Skeletal muscle satellite cell (primary cell): Measurements from ENCODE around the gene RAG2.

Source experiments
- H3K27me3 ChIP-seq: 2 replicates; pipeline ENCODE4 v1.7.0; 2013; ENCODE audit warnings: low read length; ENCODE audit not compliant: control insufficient read depth, insufficient read depth
- H3K36me3 ChIP-seq: 2 replicates; pipeline ENCODE4 v1.7.0; 2013; ENCODE audit warnings: mild to moderate bottlenecking, control low read depth, low read length; ENCODE audit not compliant: insufficient read depth
- H3K4me1 ChIP-seq: 2 replicates; pipeline ENCODE4 v1.7.0; 2013; ENCODE audit warnings: low read length; ENCODE audit not compliant: control insufficient read depth, insufficient read depth
- H3K4me2 ChIP-seq: 2 replicates; pipeline ENCODE4 v1.7.0; 2013; ENCODE audit warnings: mild to moderate bottlenecking, low read length
- H3K4me3 ChIP-seq: 2 replicates; pipeline ENCODE4 v1.7.0; 2013; ENCODE audit warnings: low read length
- H3K9ac ChIP-seq: 2 replicates; pipeline ENCODE4 v1.7.0; 2013; ENCODE audit warnings: mild to moderate bottlenecking, low read depth, low read length, moderate library complexity
- H3K9me3 ChIP-seq: replicated peaks from 2 replicates; pipeline ENCODE4 v1.7.0; 2013; ENCODE audit warnings: mild to moderate bottlenecking, control low read depth, low read length

The RAG2 gene

GRCh38 chr11:36618363-36619047 is 20.5 kb upstream of the RAG2 start:
- Histone ChIP-seq H3K9ac (no peak overlapping the region), H3K36me3 (no peaks in the 10 kb centered on the region), H3K27me3 (no peaks in the 10 kb centered on the region), H3K9me3 (no peaks in the 10 kb centered on the region), H3K4me2 (no peak overlapping the region), H3K4me3 (no peak overlapping the region), H3K4me1 (peaks cover 11% of the 10 kb centered on the region)

- H3K27me3 ChIP-seq = no peaks in the 10 kb centered on the region
- H3K4me1 ChIP-seq = peaks cover 11% of the 10 kb centered on the region
- H3K9ac ChIP-seq = no peak overlapping the region
- H3K4me3 ChIP-seq = no peak overlapping the region
- no peak overlapping the region for H3K4me2 ChIP-seq
- H3K36me3 ChIP-seq = no peaks in the 10 kb centered on the region
- H3K9me3 ChIP-seq = no peaks in the 10 kb centered on the region
Measured at GRCh38 chr11:36617543-36618362, 19.7 kb upstream of the RAG2 start.

- Histone ChIP-seq H3K4me3 (no peak overlapping the region), H3K4me1 (peaks cover 11% of the 10 kb centered on the region), H3K4me2 (no peak overlapping the region), H3K36me3 (no peaks in the 10 kb centered on the region), H3K27me3 (no peaks in the 10 kb centered on the region), H3K9me3 (no peaks in the 10 kb centered on the region), H3K9ac (no peak overlapping the region)
Measured at GRCh38 chr11:36615826-36616225, 17.8 kb upstream of the RAG2 start.

- H3K4me2 ChIP-seq = no peak overlapping the region
Measured at GRCh38 chr11:36609383-36609782, 11.3 kb upstream of the RAG2 start.

GRCh38 chr11:36608491-36609199 is 10.6 kb upstream of the RAG2 start:
- Histone ChIP-seq H3K9me3 (no peaks in the 10 kb centered on the region), H3K27me3 (no peaks in the 10 kb centered on the region), H3K4me3 (no peak overlapping the region), H3K4me1 (no peaks in the 10 kb centered on the region), H3K36me3 (no peaks in the 10 kb centered on the region), H3K4me2 (no peak overlapping the region), H3K9ac (no peak overlapping the region)

More at GRCh38 chr11:36609383-36609782, 11.3 kb upstream of the RAG2 start:
- H3K9me3 ChIP-seq = no peaks in the 10 kb centered on the region
- H3K27me3 ChIP-seq = no peaks in the 10 kb centered on the region
- no peaks in the 10 kb centered on the region for H3K4me1 ChIP-seq
- H3K36me3 ChIP-seq = no peaks in the 10 kb centered on the region
- no peak overlapping the region for H3K9ac ChIP-seq
- H3K4me3 ChIP-seq = no peak overlapping the region

- Histone ChIP-seq H3K9ac (no peak overlapping the region), H3K36me3 (no peaks in the 10 kb centered on the region), H3K4me1 (no peaks in the 10 kb centered on the region), H3K4me2 (no peak overlapping the region), H3K4me3 (no peak overlapping the region), H3K27me3 (no peaks in the 10 kb centered on the region), H3K9me3 (no peaks in the 10 kb centered on the region)
Measured at GRCh38 chr11:36605221-36606216, 7.5 kb upstream of the RAG2 start.

GRCh38 chr11:36602135-36602534 is 4.1 kb upstream of the RAG2 start:
- Histone ChIP-seq H3K9ac (no peak overlapping the region), H3K4me2 (no peak overlapping the region), H3K4me3 (no peak overlapping the region), H3K4me1 (no peaks in the 10 kb centered on the region), H3K36me3 (no peaks in the 10 kb centered on the region), H3K27me3 (no peaks in the 10 kb centered on the region), H3K9me3 (no peaks in the 10 kb centered on the region)

GRCh38 chr11:36601155-36601554 is 3.1 kb upstream of the RAG2 start:
- Histone ChIP-seq H3K9me3 (no peaks in the 10 kb centered on the region), H3K4me3 (no peak overlapping the region), H3K9ac (no peak overlapping the region), H3K4me1 (no peaks in the 10 kb centered on the region), H3K27me3 (no peaks in the 10 kb centered on the region), H3K4me2 (no peak overlapping the region), H3K36me3 (no peaks in the 10 kb centered on the region)

- Histone ChIP-seq H3K4me1 (peaks cover 3% of the 10 kb centered on the region), H3K9me3 (no peaks in the 10 kb centered on the region), H3K9ac (no peak overlapping the region), H3K4me3 (no peak overlapping the region), H3K27me3 (no peaks in the 10 kb centered on the region), H3K36me3 (no peaks in the 10 kb centered on the region), H3K4me2 (no peak overlapping the region)
Measured at GRCh38 chr11:36600180-36600579, 2.1 kb upstream of the RAG2 start.

- Histone ChIP-seq H3K36me3 (no peaks in the 10 kb centered on the region), H3K9me3 (no peaks in the 10 kb centered on the region), H3K9ac (no peak overlapping the region), H3K4me1 (peaks cover 6% of the 10 kb centered on the region), H3K4me2 (no peak overlapping the region), H3K4me3 (no peak overlapping the region), H3K27me3 (no peaks in the 10 kb centered on the region)
Measured at GRCh38 chr11:36596880-36597279, 1.2 kb downstream of the RAG2 start.
